Measurements from ENCODE around the gene PUM2.

PUM2 gene

DNA sequence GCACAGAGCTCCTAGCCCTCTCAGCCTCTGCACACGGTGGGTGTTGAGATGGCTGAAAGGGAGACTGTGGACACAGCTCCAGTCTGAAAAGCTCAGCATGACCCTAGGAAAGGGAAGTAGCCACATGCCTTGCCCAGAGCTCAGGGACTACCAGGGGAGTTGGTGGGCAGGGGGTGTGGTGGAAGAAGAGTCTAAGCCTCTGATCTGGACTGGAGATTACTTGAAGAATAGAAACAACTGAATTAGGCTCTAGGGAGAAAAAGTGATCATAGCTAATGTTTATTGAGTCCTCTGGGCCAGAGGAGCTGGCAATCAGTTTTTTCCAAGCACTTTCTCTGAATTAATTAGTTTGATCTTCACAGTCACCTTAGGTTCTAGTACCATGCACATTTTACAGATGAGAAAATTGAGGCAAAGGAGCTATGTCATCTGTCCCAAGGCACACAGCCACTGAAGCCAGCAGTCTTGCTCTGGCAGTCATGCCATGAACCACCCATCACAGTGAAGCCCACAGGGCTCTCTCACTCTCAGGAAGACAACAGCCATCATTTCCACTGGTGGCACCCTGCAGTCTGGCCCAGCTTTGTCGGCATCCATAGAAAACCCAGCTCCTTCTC is 136.0 kb downstream of the PUM2 start:
- DNase-seq, result no peak

DNA sequence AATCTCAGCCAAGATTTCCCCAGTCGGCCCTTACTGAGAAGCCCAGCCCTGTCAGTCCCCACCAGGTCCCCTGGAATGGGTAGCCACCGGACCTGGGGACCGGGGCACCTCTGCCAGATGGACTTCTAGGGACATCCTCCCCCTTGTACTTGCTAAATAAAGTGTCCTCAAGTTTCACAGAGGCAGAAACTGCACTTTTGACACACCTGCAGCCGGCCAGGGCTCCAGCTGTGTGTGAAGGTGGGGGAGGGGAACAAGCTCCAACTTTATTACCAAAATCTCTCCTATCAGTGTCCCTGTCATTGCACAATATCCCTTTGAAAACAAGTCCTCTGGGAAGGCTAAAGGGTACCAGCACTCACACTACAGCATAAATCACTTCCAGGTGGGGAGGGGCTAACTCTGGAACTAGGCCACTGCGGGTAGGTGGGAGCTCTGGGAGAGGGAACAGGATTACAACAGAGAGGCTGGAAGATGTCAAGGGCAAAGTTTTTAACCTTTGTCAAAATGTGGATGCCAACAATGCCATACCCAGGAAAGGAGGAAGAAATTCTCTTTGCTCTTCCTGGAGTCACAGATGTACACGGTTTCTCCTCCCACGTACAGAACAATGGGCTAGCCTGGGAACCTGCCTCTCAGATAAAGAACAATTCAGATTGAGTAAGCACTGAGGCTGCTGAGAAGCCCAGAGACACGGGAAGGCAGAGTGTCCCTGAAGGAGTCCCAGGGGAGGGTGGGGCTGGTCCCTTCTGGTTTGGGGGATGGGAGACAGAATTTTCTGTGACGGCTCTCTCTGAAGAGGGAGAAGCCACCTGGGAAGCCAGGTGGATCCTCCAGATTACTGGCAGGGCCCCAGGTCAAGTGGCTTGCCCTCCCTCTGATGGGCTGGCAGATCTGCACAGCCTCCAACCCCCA is 136.7 kb downstream of the PUM2 start:
- no peak for DNase-seq

DNA sequence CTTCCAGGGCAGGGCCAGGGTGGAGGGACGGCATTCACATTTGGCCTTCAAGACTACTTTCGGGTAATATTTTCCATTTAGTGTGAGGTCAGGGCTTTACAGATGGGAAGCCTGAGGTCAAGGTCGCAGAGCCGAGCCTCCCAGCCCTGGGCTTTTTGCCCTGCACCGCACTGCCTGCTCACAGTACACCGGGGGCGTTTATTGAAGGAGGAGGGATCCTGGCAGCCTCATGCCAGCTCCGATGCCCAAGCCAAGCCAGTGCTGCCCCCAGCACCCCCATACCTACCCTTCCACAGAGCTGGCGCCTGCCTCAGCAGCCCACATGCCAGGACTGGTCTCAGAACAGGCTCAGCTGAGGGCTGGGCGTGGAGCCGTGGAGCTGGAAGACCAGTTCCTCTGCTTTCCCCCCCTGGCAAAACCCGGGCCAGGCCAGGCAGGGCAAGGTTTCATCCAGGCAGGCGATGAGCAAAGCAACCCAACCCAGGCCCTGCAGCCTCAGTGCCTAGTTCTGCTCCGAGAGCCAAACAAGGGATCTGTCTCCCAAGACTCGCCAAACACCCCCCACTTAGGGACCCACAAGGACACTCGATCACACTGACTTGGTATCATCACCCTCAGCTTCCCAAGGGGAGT is 137.7 kb downstream of the PUM2 start:
- DNase-seq, result no peak

DNA sequence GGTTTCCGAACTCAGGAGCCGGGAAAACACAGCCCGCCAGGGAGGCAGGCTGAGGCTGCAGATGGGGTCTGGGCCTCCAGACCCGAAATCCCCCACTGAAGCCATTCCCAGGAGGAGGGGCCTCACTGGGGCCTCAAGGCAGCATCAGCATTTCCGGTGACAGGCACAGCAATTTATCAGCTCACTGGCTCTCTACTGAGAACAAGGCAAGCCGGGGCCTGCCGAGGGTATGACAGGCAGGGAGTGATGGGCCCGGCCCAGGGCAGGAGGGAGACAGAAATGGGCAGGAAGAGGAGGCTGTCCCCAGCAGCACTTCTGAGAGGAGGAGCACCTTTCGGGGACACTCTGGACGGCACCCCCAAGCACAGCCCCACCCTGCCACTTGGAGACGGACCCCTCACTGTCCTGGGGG is 138.2 kb downstream of the PUM2 start:
- DNase-seq, result no peak

DNA sequence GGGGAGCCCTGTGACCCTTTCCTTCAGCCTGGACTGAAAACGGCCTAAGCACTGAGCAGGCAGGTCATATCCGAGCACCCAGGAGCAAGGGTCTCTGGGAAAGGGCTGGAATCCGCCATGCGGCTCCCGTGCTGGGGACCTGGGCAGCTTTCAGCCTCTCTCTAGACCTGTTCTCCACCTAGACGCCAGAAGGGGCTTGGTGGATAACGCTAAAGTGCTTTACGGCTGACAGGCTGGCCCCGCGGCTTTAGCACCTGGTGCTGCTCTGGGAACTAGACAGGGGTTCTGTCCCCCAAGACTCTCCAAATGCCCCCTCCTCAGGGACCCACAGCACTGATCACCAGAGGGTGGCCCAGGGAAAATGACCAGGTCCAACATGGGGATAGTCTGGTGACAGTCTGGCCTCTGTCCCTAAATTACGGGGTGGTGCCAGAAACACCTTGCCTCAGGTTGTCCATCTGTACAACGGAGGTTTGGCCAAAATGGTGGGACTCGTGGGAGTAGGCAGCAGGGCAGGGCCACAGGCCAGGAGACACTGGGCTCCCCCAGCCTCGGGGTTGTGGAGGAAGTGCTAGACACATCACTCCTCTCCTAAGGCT is 138.7 kb downstream of the PUM2 start:
- DNase-seq, result no peak

DNA sequence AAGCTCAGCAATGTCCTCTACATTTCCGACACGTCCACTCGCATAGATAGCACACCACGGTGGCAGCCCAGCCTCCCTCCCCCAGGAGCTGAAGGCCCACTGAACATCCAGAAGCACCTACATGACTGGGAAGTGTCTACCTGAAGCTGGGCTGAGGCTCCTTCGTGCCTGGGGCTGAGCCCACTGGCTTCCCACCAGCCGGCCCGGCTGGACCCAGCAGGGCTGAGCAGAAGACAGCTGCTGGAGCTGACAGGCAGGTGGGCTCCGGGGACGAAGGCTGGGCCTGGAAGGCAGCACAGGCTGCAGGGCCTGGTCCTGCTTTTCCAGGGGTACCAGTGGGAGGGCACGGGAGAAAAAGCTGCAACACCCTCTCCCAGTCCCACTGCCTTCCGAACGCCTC is 139.2 kb downstream of the PUM2 start:
- DNase-seq, result no peak

DNA sequence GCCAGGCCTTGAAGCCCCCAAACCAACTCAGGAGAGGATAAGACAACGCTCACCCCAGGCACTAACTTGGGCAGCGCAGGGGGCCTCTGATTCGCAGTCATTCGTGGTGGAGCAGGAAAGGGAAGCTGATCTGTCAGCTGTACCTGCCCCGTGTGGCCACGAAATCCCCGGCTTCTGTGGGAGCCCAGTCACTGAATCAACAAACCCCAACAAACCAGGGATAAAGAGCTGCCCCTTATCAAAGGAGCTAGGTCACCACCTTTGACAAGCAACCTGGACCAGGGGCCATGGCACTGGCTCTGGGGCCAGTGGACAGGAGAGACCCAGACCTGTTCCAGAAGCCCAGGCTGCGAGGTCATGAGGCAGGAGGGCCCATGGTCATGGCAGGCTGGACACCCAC is 140.2 kb downstream of the PUM2 start:
- no peak for DNase-seq

DNA sequence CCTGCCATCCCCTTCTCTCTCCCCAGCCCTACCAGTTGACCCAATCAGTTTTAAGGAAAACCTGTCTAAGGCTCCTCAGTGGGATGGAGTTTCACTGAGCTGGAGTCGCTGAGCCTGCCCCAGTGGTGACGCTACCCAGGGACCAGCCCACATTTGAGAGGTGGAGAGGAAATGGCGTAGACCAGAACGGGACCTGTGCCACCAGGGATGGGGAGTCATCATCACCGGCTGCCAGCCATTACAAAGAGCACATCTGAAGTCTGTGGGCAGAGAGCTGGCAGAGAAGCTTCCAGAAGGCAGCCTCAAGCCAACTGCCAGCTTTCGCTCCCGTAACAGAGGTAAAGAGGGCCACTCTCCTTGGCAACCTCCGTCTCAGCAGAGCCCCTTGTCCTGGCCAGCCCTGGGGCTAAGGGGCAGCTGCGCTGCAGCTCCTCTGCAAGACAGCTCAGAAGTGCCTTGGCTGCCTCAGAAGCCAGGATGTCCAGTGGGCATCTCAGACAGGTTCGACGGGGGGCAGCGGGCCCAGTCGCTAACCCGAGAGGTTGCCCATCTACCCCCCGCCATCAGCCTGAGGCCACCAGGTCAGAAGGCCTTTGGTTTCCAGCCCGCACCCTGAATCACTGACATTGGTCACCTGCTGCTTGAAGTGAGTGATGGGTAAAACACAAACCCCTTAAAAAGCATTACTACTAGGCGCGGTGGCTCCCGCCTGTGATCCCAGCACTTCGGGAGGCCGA is 141.1 kb downstream of the PUM2 start:
- DNase-seq, result no peak

DNA sequence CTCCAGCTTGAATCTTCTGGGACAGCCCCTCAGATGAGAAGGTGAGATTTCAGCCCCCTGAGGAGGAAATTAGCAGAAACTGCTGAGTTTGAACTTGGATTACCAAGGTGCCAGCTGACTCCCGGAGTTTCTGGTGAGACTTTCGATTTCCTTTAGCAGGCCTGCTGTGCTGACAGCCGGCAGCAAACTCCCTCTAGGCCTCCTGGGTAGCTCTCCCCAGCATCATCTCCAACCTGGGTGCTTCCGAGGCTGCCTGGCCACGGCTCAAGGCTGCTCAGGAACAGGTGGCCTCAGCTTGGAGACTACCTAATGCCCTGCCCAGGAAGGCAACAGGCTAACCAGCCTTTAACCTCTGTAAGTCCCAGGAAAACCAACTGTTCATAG is 142.2 kb downstream of the PUM2 start:
- DNase-seq, result no peak

DNA sequence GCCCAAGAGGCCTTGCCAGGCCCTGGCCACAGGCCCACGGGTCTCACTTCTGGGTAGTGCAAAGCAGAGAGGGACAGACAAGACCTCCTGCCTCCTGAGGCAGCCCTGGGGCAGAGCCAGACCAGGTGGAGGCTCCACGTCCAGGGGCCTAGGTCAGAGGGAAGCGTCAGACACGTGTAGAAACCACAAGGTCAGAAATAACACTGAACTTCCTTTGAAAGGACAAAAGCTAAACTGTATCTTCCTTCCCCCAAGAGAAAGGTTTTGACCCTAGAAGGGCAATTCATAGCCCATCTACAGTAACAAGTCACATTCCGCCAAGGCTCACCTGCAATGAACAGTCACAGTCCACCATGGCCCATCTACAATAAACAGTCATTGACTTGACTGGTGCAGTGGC is 143.6 kb downstream of the PUM2 start:
- no peak for DNase-seq

DNA sequence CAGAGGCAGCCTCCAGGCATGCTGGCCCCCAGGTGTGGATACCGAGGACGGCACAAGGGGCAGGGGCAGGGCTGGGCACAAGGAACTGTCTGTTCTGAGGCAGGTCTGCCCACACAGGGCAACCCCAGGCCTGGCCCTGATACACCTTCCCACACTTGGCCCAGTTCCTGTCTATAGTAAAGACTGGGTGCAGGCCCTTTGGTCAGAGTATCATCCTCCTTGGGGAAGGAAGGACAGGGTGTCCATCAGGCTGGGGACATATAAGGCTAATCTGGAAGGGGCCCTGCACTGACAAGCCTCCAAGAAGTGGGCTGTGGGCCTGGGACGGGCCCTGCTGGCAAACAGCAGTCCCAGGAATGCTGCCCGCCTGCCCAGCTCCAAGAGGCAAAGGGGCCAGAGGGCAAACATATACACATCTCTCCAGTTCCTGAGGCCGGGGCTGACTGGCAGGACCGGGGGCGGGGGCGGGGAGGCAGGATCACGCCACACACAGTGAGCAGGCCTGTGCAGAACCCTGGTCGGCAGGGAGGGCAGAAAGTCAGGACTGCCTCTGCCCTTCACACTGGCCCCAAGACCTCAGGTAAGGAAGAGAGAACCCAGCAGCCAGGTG is 144.6 kb downstream of the PUM2 start:
- no peak for DNase-seq

DNA sequence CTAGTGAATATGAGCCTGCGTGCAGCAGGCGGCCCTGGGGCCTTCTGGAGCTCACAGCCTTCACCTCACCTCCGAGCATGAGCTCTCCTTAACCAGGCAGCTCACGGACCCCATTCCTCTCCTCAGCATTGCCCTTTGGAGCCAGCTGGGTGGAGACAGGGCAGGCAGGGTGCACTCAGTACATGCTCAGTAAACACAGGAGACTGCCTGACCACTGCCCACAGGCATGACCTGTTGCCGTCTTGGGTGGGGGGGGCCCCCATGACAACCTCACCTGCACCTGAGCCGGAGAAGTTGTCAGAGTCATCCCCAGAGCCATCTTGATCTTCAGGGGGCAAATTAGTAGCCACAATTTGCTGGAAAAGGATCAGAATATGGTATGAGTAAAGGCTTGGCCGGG is 145.6 kb downstream of the PUM2 start:
- DNase-seq, result no peak

DNA sequence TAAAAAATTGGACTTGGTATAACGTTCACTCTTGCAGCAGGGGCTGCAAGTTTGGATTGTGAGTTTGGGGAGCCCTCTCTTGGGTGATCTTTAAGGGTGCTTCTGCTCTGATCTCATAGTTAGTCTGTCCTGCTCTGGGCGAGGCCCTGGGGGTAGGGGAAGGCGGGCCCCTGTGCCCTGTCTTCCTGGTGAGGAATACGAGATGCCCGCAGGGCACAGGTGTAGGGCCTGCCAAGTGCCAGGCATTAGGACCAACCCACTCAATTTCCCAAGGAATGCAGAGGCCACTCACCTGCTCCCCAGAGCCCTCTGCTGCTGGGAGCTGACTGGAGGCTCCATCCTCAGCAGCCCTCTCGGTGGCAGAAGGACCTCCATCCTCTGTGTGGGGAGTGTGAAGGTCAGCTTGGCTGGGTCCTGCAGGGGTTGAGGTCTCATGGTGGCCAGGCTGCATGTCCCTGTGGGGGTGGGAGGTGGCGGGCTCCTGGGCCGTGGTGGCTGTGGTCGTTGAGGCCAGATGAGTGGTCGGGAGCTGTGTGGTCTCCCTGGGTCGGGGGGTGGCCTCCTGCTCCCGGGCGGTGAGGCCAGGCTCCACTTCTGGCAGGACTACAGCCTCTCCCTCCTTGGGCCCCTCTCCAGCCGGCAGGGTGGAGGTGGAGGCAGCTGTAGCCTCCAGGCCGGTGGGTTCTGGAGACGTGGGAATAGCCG is 147.0 kb downstream of the PUM2 start:
- no peak for DNase-seq

DNA sequence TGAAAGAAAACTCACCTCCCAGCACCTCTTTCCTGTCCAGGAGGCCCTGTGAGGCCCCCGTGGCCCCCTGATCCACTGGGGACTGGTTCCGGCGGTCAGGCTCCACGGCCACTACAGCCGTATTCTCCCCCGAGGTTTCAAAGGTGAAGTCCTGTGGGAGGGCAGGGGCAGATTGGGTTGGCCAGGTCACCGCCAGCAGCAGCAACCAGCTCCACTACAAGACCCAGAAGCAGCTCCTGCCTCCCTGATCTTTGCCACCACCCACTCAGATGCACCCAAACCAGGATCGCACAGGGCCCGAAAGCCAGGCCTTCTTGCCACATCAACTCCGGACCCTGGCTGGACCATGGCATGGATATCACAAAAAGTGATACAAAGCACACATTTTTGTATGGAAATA is 147.6 kb downstream of the PUM2 start:
- DNase-seq, result no peak

DNA sequence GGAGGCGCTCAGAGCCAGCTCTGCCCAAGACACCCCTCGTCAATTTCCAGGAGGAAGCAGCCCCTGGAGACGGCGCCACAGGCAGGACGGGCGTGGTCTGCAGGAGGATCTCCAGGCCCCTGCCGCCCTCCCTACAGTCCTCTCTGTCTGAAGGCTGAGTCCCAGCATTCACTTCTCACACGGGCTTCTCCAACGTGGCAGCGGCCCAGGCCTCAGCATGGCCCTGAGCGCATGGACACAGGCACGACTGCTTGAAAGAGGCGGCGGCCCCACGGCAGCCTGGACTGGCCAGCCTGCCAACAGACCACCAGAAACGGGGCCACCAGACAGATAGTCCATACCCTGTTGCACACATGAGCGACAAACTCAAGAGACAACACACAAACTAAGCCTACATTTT is 149.0 kb downstream of the PUM2 start:
- DNase-seq, result no peak

DNA sequence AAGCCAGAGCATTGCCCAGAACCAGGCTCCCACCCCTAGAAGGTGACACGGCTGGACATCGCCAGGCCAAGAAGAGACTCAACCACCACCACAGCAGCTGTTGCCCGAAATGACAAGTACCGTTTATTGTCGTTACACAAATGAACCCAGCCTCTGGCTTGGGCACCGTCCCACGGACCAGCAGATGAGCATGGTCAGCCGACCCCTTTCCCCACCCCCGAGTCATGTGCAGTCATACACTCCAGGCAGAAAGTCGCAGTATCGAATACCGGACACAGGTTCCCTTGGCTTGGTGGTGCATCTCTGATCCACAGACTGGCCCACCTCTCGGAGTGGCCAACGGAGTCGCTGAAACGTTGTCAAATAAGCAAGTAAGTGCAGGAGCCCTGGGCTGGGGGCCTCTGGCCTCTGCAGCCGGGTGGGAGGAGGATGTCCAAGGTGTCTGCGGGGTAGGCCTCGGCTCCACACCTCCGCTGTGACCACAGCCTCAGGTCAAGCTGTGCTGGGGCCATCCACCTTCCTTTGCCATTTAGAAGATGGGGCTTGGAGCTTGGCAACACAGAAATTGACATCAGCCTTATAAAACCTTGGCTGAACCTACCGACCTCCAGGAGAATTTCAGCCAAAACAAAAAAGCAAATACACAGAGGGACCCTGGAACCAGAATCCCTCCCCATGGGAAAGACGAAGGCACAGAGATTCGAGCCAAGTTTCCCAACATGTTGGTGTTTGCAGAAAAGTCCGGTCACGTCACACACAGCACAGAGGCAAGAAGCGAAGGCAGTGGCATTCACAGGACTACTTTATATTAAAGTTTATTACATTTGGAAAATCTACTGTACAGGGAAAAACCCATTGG is 149.7 kb downstream of the PUM2 start:
- DNase-seq, result no peak

DNA sequence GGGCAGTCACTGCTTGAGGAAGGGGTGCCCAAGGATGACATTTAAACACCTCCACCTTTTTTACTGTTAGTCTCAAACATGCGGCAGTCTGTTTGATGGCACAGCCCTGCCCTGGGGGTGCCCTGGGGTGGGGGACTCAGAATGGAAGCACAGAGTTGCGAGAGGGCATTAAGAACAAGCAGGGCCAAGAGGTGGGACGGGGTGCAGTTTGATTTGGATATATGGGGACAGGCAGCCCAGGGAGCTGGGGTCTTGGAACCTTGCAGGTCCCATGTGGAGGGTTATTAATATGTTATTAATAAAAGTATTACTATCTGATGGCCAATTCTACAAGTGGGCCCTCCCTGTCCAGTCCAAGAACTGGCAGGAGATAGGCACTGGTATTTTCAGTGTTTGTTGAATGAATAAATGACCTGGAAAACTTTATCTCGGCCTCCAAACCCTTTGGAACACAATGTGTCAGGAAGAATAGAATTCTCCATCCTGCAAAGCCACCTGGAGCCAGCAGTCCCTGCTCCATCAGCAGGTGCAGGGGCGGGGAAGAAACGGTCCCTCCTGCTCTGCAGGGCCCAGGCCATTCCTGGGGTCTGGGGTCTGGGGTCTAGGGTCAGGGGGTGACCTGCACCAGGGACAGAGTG is 150.9 kb downstream of the PUM2 start:
- no peak for DNase-seq

DNA sequence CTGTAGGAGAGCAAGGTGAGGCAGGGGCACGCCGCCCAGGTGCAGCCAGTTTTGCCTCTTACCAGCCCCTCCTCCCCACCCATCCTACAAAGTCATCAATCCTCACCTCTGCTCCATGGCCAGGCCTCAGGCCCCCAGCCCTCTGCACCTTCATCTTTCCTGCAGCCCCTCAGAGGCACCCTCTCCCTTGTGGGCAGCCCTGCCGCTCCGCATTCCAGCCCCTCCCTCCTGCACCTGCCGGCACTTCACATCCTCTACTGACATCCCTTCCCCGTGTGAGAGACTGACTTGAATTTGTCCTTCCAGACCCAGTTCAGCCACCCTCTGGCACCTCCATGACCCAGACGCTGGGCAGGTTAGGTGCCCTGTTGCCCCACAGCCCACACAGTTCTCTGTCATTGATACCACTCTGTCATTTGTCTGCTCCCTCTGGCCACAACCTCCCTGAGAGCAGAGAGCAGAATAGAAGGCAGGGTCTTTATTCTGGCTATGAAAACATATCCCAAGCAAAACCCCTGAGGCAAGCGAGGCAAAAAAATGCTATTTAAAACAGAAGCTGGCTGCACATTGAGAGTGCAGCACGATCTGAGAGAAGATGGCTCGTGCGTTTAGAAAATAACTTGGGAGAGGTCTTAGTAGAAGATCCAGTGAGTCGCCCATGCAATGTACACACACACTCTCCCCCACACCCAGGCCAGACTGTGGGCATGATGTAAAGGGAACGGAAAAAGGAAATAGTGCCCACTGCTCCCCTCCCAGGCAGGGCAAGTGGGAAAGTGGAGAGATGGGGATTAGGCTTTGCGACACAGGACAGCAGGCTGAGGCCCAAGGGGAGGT is 151.6 kb downstream of the PUM2 start:
- no peak for DNase-seq

Data from GDM1 (cell line).